B cell (primary cell): Measurements from ENCODE around the gene GNAS. TPM values are rescaled to one million over a fixed set of nuclear protein-coding genes. Genes with fewer than 3 reads are reported as not detected.

Source experiments
- ATAC-seq: fragments of 200-7000 bp; cut with Tn5 transposase; one replicate; pipeline ENCODE4 v1.10.0; 2021; ENCODE audit warnings: low read depth, mild to moderate bottlenecking, moderate number of reproducible peaks, moderate library complexity
- CTCF ChIA-PET: fragments of 350-600 bp; sonication (Branson Sonifier 250); formaldehyde crosslinking; loops from one replicate; lab custom pipeline; 2021; ENCODE audit warnings: antibody characterized with exemption, inconsistent platforms; lab: Charles Lee
- POLR2A ChIA-PET: fragments of 350-600 bp; sonication (Branson Sonifier 250); formaldehyde crosslinking; loops from one replicate; lab custom pipeline; 2021; ENCODE audit warnings: antibody characterized with exemption; lab: Charles Lee
- DNase-seq: peaks from one replicate; pipeline ENCODE4 v3.0.0; 2013
- H2AFZ ChIP-seq: 2 replicates; pipeline ENCODE4 v1.6.1; 2012; ENCODE audit warnings: mild to moderate bottlenecking, low read depth, low read length; ENCODE audit not compliant: insufficient read depth, poor library complexity, severe bottlenecking
- H3K27ac ChIP-seq, 2 donors: 1 replicate in 1 of 2; 2 replicates in 1 of 2; pipeline ENCODE4 v1.5.1; 2012 to 2013; ENCODE audit warnings: low read length in 2 of 2, mild to moderate bottlenecking in 2 of 2, moderate library complexity in 1 of 2
- H3K27me3 ChIP-seq, 4 experiments: fragments of 200-600 bp in 1 of 4; sonication (generic) in 1 of 4; replicated peaks in 1 of 4; 1 replicate in 2 of 4; 2 replicates in 2 of 4; pipeline versions ENCODE4 v1.6.1 to v1.7.0; 2013 to 2016; ENCODE audit warnings: low read length in 3 of 4, mild to moderate bottlenecking in 2 of 4, mixed read lengths in 1 of 4, moderate library complexity in 1 of 4; ENCODE audit not compliant: insufficient read depth in 4 of 4, control insufficient read depth in 3 of 4; ENCODE audit errors: control extremely low read depth in 1 of 4
- H3K36me3 ChIP-seq, 2 experiments: replicated peaks in 1 of 2; 1 replicate in 1 of 2; 2 replicates in 1 of 2; pipeline versions ENCODE4 v1.6.1 to v1.7.1; 2013; ENCODE audit warnings: low read length in 1 of 2; ENCODE audit not compliant: insufficient read depth in 2 of 2, control insufficient read depth in 1 of 2; ENCODE audit errors: control extremely low read depth in 1 of 2, extremely low read depth in 1 of 2
- H3K4me1 ChIP-seq, 2 donors: fragments of 200-600 bp in 1 of 2; sonication (generic) in 1 of 2; 1 replicate in 1 of 2; 2 replicates in 1 of 2; pipeline versions ENCODE4 v1.5.1 to v1.6.1; 2013 to 2017; ENCODE audit warnings: low read length in 2 of 2; ENCODE audit not compliant: control insufficient read depth in 2 of 2, insufficient read depth in 2 of 2
- H3K4me2 ChIP-seq: replicated peaks from 2 replicates; pipeline ENCODE3; 2012; ENCODE audit warnings: mild to moderate bottlenecking, low read depth, low read length; ENCODE audit not compliant: poor library complexity, severe bottlenecking
- H3K4me3 ChIP-seq, 5 experiments: fragments of 200-600 bp in 1 of 5; sonication (generic) in 1 of 5; 1 replicate in 3 of 5; 2 replicates in 2 of 5; pipeline versions ENCODE4 v1.5.1 to v1.7.0; 2011 to 2016; ENCODE audit warnings: low read length in 4 of 5, mild to moderate bottlenecking in 4 of 5, low read depth in 2 of 5, control low read depth in 1 of 5, moderate library complexity in 1 of 5; ENCODE audit not compliant: insufficient read depth in 1 of 5; ENCODE audit errors: control extremely low read depth in 1 of 5, extremely low read depth in 1 of 5
- H3K79me2 ChIP-seq: fragments of 200-600 bp; sonication (generic); one replicate; pipeline ENCODE4 v1.6.0; 2016; ENCODE audit warnings: low read length; ENCODE audit not compliant: control insufficient read depth, insufficient read depth
- H3K9ac ChIP-seq: fragments of 200-600 bp; sonication (generic); 2 replicates; pipeline ENCODE4 v1.6.1; 2017; ENCODE audit warnings: mild to moderate bottlenecking, low read length, moderate library complexity
- H3K9me3 ChIP-seq, 3 donors: one replicate each; pipeline versions ENCODE4 v1.6.1 to v1.7.1; 2013; ENCODE audit warnings: low read length in 2 of 3; ENCODE audit not compliant: control insufficient read depth in 2 of 3, insufficient read depth in 1 of 3; ENCODE audit errors: control extremely low read depth in 1 of 3
- H4K20me1 ChIP-seq: 2 replicates; pipeline ENCODE4 v1.6.0; 2012; ENCODE audit warnings: mild to moderate bottlenecking, low read length; ENCODE audit not compliant: insufficient read depth, control insufficient read depth, poor library complexity, severe bottlenecking
- H3K27ac Mint-ChIP-seq: one replicate; pipeline ENCODE4 v1.8.0; 2021; ENCODE audit warnings: mixed read lengths
- H3K27me3 Mint-ChIP-seq: one replicate; pipeline ENCODE4 v1.8.0; 2021; ENCODE audit warnings: mixed read lengths
- H3K4me1 Mint-ChIP-seq: one replicate; pipeline ENCODE4 v1.8.0; 2021; ENCODE audit warnings: mixed read lengths
- H3K4me3 Mint-ChIP-seq: one replicate; pipeline ENCODE4 v1.8.0; 2021; ENCODE audit warnings: mixed read lengths
- H3K9me3 Mint-ChIP-seq: one replicate; pipeline ENCODE4 v1.8.0; 2022; ENCODE audit warnings: mixed read lengths; ENCODE audit not compliant: insufficient read depth
- EZH2 ChIP-seq: IDR thresholded peaks from 2 replicates; pipeline ENCODE4 v1.6.1; 2012; ENCODE audit warnings: borderline replicate concordance, low read depth, mild to moderate bottlenecking, moderate library complexity, low read length; ENCODE audit not compliant: insufficient read depth, poor library complexity, severe bottlenecking
- WGBS: methylation state at CpG from one replicate; pipeline ENCODE4 v1.1.5; 2013; ENCODE audit warnings: missing lambda C conversion rate; ENCODE audit not compliant: insufficient coverage; 5-methylcytosine and 5-hydroxymethylcytosine counted together
- intact Hi-C: fragments of 100-400 bp; cut with micrococcal nuclease; formaldehyde crosslinking; loops from one replicate; pipeline ENCODE4 v1.10.0; 2022
- polyA plus RNA-seq: library from polyadenylated mRNA; depleted of rRNA; stranded (reverse); fragments of >200 nt; gene quantifications from 2 replicates; pipeline ENCODE4 v1.2.3, GENCODE V29; 2012
- total RNA-seq, 2 donors: library from RNA; stranded (reverse); fragments of 120-200 nt in 1 of 2; gene quantifications; 1 replicate in 1 of 2; 2 replicates in 1 of 2; pipeline versions ENCODE4 v1.2.3 to v1.2.4, GENCODE V29; 2013 to 2022
- TF ChIP-seq, protein P1 (sequence below): fragments of 200-600 bp; IDR thresholded peaks from one replicate; pipeline ENCODE4 v1.8.0; 2022; ENCODE audit warnings: antibody characterized with exemption, mild to moderate bottlenecking

Gene GNAS
- total and polyA plus RNA-seq, 2 donors (not counting 1 experiment from before 2014, with no cell fraction given): 714 to 1,181 TPM

DNA sequence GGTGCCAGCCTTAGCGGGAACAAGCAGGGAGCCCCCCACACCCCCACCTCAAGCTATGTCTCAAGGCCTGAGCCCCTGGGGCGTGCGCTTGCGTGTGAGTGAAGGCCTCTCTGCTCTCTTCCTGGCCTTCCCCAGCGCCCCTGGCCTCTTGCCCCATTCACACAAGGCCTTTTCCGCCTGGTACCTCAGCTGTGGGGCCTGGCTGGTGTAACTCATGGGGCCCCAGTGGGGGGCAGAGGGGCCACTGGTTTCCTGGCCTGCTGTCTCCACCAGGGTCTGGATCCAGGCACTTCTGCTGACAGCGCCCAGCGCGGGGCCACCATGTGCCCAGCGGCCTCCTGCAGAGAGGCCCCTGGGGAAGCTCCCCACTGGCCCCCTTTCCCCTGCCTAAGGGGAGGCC lies 36.5 kb upstream of the GNAS start:
- Mint-ChIP-seq H3K4me3 (no peak overlapping the region), H3K27me3 (peaks cover 12% of the 10 kb centered on the region), H3K4me1 (no peaks in the 10 kb centered on the region), H3K27ac (no peak overlapping the region), H3K9me3 (no peaks in the 10 kb centered on the region)
- H3K4me3 ChIP-seq: no peak overlapping the region
- H3K4me1 ChIP-seq: no peaks in the 10 kb centered on the region
- no peaks in the 10 kb centered on the region for H4K20me1 ChIP-seq
- 95% methylated on average over 10 of the region's 10 CpGs for WGBS
- TF ChIP-seq, protein P1, sequence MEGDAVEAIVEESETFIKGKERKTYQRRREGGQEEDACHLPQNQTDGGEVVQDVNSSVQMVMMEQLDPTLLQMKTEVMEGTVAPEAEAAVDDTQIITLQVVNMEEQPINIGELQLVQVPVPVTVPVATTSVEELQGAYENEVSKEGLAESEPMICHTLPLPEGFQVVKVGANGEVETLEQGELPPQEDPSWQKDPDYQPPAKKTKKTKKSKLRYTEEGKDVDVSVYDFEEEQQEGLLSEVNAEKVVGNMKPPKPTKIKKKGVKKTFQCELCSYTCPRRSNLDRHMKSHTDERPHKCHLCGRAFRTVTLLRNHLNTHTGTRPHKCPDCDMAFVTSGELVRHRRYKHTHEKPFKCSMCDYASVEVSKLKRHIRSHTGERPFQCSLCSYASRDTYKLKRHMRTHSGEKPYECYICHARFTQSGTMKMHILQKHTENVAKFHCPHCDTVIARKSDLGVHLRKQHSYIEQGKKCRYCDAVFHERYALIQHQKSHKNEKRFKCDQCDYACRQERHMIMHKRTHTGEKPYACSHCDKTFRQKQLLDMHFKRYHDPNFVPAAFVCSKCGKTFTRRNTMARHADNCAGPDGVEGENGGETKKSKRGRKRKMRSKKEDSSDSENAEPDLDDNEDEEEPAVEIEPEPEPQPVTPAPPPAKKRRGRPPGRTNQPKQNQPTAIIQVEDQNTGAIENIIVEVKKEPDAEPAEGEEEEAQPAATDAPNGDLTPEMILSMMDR: no peak
- TF ChIP-seq EZH2: no peak
- H3K4me2 ChIP-seq: no peak overlapping the region
- no peak for ATAC-seq
- peaks cover 0 to 6% (median 0%) of the 10 kb centered on the region in 4 experiments for H3K27me3 ChIP-seq
- ChIA-PET POLR2A (no interaction called here), CTCF (no interaction called here)
- peaks cover 0 to 6% (median 0%) of the 10 kb centered on the region in 3 donors for H3K9me3 ChIP-seq
- H2AFZ ChIP-seq: no peak overlapping the region
- DNase-seq: no peak
- H3K9ac ChIP-seq: no peak overlapping the region
- H3K36me3 ChIP-seq: no peaks in the 10 kb centered on the region
- no peak overlapping the region for H3K27ac ChIP-seq
- intact Hi-C loops: no loop called here
- H3K79me2 ChIP-seq: no peaks in the 10 kb centered on the region

DNA sequence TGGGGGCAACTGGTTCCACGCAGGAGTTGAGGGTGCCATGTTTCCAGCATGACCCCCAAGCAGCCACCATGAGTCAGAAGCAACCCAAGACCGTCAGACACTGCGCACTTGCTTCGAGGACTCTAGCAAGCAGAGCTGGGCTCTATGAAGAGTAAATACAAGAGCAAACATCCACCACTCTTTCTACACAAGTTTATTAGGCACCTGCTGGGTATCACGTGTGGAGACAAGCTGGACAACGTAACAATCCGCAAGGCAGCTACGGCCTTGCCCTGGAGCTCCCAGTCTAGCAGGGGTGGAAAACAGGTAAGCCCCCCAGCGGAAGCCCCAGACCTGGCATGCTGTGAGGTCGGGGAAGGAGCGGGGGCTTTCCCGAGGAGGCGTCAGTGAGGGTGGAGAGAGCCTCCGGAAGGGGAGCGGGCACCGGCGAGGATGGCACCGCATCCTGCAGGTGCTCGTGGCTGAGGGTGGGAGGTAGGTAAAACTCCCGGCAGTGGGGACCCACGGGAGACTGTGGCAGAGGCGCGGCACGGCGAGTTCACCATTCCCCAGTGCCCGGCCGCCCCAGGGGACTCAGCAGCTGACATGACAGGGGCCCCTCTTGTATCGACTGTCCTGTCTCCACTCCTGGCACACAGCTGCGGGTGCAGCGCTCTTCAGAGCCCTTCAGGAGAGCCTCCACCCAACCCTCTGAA lies 35.4 kb upstream of the GNAS start:
- ATAC-seq: no peak
- intact Hi-C loops: no loop called here
- CTCF ChIA-PET: no interaction called here

More for the DNA sequence above, 35.4 kb upstream of the GNAS start:
- H3K36me3 ChIP-seq: no peaks in the 10 kb centered on the region
- POLR2A ChIA-PET: no interaction called here
- no peaks in the 10 kb centered on the region for H4K20me1 ChIP-seq
- no peak overlapping the region for H3K27ac Mint-ChIP-seq
- no peak overlapping the region for H3K27ac ChIP-seq
- TF ChIP-seq EZH2: no peak
- TF ChIP-seq, protein P1: no peak
- H3K4me3 Mint-ChIP-seq: no peak overlapping the region
- no peak overlapping the region for H3K9ac ChIP-seq
- no peaks in the 10 kb centered on the region for H3K79me2 ChIP-seq
- H3K4me1 ChIP-seq: no peaks in the 10 kb centered on the region
- no peak overlapping the region for H3K4me3 ChIP-seq
- WGBS: 87% methylated on average over 30 of the region's 30 CpGs
- DNase-seq: no peak
- no peaks in the 10 kb centered on the region for H3K4me1 Mint-ChIP-seq
- no peak overlapping the region for H2AFZ ChIP-seq
- H3K27me3 Mint-ChIP-seq: peaks cover 8% of the 10 kb centered on the region
- H3K9me3 Mint-ChIP-seq: no peaks in the 10 kb centered on the region
- no peak overlapping the region for H3K4me2 ChIP-seq
- peaks cover 0 to 6% (median 0%) of the 10 kb centered on the region in 4 experiments for H3K27me3 ChIP-seq
- peaks cover 0 to 6% (median 0%) of the 10 kb centered on the region in 3 donors for H3K9me3 ChIP-seq
